Heart left ventricle (tissue), 13 donors: ENCODE results near the gene ZEB2.

ENCODE experiments used
- CTCF ChIP-seq, 12 donors: fragments of 200-600 bp; sonication (generic) in 4 of 12; IDR thresholded peaks; one replicate each; pipeline versions ENCODE4 v1.5.0 to v1.8.0; 2018 to 2022; ENCODE audit warnings: antibody characterized with exemption in 12 of 12, mild to moderate bottlenecking in 5 of 12
- POLR2A ChIP-seq, 2 donors: fragments of 450-650 bp; IDR thresholded peaks; one replicate each; pipeline ENCODE4 v1.6.1; 2017; ENCODE audit warnings: antibody characterized with exemption in 2 of 2, mild to moderate bottlenecking in 2 of 2, moderate library complexity in 2 of 2
- donor health status: ischemic (EF 13 %, LVEDD 7.1; RV severe dilation, severe dysfunction).
- donor health status: DM: no; HTN: yes; CAD: no.
- donor health status: DM: no; HTN: no; CAD: no.
- donor health status: ischemic (EF 25% LVEDD 6.9; RV normal size, moderate dysfunction).
- donor health status: ischemic (EF 25% LVEDD 5.7; RV mildly dilated, moderate dysfunction).
- donor health status: ischemic (EF 35%, LVEDD 5.7; RV mildly dilated, moderate dysfunction).
- donor health status: nonischemic (EF 11% LVEDD 7.7; RV severe dilation, severe dysfunction).
- donor health status: DM: yes; HTN: yes; CAD: no.
- donor health status: PGD.
- donor health status: ischemic (EF 29% LVEDD 5.4; RV normal size, mild dysfunction).
- donor health status: nonischemic (EF 23%, LVEDD 6.1; RV moderate dilation, normal function).

- TF ChIP-seq CTCF (IDR thresholded peaks at IDR 0.05) (no peak), POLR2A (IDR thresholded peaks at IDR 0.05) (no peak)
Observed at GRCh38 chr2:144514616-144515091, 5.3 kb downstream of the ZEB2 start.
